CD4-positive, alpha-beta T cell treated with Interleukin-10 for 1 hour (primary cell): Measurements from ENCODE around the gene MSI1.

ENCODE experiments used
- DNase-seq: peaks from one replicate; pipeline ENCODE4 v3.0.0-alpha.2; 2020

MSI1 gene

DNA sequence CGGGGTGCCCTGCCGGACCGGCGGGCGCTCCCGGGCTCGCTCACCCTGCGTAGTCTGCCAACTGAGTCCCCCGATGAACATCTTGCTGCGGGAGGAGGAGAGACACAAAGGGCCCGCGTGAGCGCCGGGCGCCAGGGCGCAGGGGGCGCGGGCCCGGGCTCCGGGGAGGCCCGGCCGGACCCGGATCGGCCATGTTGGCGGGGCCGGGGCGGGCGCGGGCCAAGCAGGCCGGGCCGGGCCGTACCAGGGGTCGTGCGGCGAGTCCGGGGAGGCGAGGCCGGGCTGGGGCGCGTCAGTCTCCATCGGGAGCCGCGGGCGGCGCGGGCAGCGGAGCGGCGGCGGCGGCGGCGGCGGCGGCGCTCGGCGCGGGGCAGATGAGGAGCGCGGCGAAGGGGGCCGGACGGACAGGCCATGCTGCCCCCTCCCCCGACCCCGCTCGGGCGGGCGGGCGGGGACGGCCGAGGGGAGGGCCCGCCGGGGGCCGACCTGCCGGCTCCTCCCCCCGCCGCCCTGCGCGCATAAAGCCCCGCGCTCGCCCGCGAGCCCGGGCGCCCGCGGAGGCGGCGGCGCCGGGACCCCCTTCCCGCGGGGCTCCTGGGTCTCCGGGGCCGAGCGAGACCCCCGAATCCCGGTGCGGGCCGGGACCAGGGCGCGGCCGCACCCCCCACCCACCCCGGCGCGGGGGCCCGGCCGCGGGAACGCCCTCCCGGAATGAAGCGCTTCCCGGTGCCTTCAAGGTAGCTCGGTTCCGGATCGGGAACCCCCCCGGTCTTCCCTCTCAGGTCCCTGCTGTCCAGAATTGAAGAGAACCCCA is at the start of gene MSI1:
Gene MSI1 (minus strand): TSS at position 376 of the 814 bp plus-strand sequence. CDS start 73 bp downstream, at position 303.
- DNase-seq = no peak

DNA sequence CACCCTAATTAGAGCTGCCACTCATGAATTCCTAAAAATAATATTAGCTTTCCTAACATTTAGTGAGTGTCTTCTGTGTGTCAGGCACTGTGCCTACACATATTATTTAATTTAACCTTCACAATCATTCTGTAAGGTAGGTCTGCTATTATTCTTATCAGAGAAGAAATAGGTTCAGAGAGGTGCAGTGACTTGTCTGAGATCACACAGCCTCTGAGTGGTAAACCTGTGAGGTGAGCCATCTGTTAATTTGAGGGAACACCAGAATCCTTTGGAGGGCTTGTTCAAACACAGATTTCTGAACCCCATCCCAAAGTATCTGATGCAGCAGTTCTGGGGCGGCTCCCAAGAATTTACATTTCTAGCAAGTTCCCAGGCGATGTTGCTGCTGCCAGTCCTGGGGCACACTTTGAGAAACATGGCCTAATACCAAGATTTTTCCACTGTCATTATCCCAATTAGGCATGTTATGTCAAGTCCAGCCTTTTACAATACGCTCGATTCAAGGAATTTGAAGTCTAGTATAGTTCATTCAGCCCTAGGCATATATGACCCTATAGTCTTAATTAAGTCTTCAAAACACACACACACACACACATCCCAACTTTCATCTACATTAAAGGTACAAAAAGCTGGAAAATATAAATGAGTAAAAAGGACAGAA is 49.1 kb upstream of the MSI1 start:
- DNase-seq = no peak

DNA sequence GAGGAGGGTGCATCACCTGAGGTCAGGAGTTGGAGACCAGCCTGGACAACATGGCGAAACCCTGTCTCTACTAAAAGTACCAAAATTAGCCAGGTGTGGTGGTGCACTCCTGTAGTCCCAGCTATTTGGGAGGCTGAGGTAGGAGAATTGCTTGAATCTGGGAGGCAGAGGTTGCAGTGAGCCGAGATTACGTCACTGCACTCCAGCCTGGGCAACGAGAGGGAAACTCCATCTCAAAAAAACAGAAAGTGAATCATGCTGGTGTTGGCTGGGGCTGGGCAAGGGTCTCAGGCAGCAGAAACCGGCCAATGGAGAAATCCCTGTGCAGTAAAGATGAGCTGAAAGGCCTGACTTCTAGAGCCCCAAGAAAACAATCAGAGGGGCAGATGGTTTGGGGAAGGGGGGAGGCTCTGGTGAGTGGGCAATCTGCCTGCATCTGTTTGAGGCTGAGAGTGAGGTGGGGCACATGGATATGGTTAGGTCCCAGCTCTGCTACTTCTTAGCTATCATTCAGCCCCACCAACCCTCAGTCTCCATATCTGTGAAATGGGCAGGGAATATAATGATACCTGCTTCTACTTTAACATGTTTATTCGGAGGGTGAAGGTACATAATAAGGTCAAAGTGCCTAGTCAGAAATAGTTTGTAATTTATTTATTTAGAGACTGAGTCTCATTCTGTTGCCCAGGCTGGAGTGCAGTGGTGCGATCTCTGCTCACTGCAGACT is 47.7 kb upstream of the MSI1 start:
- DNase-seq = no peak

DNA sequence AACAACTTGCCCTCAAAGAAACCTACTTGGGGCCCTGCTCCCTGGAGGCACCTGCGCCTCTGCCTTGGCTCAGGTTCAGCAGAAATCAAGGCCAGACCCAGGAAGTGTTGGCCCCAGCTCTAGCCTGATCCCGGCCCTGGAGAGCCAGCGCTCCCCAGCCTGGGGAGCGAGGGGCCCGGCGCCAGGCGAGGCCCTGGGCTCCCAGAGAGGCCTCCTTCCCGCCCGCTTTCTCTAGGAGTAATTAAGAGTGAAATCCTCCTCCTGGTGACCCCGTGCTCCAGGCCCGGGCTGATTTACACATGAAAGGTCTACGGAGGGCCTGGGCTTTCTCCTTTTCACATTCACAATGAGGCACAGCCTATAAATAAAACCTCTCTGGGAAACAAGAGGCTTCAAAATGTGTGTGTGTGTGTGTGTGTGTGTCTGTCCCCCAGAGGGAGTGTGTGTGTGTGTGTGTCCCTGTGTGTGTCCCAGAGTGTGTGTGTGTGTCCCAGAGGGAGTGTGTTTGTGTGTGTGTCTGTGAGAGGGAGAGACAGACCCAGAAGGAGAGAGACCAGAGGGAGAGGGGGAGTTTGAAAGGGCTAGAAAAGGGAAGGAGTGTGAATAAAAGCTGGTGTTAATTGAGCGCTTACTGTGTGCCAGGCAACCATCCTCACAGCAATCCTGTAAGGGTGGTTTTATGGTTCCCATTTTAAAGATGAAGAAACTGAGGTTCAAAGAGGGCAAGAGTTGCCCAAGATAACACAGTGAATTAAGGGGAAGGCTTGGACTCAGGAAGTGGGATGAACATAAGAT is 45.1 kb upstream of the MSI1 start:
- DNase-seq = no peak

DNA sequence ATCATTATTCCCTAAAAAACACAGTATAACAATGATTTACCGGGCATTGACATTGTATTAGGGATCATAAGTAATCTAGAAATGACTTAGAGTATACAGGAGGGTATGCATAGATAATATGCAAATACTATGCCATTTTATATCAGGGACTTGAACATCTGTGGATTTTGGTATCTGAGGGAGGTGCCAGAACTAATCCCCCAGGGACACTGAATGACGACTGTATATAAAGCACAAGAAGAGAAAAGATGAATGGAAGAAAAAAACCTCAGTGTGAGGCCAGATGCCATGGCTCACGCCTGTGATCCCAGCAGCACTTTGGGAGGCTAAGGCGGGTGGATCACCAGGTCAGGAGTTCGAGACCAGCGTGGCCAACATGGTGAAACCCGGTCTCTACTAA is 43.5 kb upstream of the MSI1 start:
- DNase-seq = no peak

DNA sequence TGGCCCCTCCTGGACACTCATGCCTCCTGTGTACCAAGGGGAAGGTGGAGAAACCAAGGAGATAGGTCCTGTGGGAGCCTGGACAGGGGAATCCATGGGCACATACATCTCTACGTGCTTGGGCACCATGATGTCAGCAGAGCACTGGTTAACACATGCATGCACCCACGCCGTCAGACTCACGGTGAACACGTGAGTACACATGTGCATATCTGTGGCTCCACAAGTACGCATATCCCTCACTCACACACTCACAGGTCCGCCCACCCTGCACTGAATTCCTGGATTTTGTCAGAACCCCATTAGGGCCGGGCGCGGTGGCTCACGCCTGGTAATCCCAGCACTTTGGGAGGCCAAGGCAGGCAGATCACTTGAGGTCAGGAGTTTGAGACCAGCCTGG is 39.8 kb upstream of the MSI1 start:
- DNase-seq = no peak

DNA sequence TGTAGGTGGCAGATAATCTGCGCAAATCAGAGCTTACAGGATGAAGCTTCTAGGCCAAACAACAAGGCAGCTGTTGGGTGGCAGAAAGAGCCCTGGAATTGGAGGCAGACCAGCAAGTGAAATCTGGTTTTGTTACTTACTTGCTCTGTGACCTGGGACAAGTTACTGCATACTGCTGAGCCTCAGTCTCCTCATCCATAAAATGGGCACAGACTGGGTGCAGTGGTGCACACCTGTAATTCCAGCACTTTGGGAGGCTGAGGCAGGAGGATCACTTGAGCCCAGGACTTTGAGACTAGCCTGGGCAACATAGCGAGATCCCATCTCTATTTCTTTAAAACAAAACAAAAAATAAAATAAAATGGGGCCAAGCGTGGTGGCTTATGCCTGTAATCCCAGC is 37.6 kb upstream of the MSI1 start:
- no peak for DNase-seq

DNA sequence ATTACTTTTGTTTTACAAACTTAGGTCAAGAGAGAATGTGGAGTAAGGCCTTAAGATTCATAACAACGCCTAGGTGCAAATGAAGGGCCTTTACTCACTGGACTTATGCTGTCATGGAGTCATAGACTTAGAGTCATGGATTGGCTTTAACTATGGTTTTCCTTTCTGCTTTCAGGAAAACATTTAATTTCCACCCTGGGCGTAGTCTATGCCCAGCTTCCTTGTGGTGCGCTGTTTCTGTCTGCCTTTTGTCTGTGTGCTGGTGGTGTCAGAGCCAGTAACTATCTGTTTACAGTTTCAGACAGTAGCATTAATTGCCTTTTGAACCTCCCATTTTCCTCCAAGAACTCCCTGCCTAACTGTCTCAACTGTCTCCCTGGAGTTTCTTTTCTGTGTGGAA is 37.1 kb upstream of the MSI1 start:
- DNase-seq = no peak

DNA sequence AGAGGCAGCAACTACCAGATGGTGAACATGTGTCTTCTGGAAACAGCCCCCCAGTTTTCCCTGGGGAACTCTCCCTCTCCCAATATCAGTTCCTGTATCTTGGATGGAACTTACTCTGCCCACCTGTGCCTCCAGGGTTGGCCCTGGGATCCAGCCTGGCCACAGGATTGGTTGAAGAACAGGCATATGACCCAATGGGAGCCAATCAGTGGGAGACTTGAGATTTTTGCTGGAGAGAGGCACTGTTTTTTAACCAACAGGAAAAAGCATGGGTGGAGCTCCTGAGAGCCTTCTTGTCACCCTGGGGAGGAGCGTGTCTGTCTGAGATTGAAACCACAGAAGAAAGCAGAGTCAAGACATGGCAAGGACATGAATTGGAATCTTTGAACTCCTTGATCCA is 35.3 kb upstream of the MSI1 start:
- no peak for DNase-seq

DNA sequence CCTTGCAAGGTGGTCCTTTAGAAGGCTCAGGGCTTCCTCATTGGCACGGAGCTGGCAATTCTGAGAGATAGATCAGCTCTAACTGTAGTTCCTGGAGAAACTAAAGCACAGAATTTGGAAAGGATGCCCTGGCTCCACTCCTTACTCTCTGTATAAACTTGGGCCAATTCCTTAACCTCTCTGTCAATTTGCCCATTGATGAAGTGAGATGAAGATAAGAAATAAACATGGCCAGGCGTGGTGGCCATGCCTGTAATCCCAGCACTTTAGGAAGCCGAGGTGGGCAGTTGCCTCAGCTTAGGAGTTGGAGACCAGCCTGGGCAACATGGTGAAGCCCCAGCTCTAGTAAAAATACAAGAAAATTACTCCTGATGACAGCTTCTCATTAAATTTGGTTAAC is 34.9 kb upstream of the MSI1 start:
- DNase-seq = no peak

DNA sequence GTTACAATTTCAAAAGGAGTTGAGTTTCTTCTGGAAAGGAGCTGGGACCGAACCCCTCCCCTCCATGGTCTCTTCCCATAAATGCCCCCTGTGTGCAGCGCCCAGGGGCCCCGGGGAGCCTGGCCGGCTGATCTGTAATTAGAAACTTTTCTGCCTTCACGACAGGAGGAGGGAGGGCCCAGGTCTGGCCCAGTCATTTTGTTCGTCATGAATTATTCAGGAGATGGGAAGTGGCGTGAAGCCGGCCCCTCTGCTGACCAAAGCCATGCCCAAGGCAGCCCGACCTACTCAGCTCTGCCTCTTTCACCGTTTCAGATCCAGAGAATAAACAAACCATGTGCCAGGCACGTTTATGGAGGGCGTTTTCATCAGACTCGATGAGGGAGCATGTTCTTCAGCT is 33.3 kb upstream of the MSI1 start:
- DNase-seq = no peak

DNA sequence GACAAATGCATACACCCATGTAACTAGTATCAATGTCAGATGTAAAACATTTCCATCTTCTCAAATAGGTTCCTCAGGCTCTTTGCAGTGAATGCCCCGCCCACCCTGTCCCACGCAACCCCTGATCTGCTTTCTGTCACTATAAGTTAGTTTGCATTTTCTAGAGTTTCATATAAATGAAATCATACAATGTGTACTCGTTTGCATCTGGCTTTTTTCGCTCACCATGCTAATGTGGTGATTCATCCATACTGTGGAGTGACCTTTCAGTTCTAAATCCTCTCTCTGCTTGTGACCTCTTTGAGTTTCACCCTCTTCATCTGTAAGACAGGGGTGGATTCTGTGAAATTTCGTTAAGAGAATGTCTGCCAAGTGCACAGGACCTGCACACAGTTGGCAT is 30.6 kb upstream of the MSI1 start:
- DNase-seq = no peak

DNA sequence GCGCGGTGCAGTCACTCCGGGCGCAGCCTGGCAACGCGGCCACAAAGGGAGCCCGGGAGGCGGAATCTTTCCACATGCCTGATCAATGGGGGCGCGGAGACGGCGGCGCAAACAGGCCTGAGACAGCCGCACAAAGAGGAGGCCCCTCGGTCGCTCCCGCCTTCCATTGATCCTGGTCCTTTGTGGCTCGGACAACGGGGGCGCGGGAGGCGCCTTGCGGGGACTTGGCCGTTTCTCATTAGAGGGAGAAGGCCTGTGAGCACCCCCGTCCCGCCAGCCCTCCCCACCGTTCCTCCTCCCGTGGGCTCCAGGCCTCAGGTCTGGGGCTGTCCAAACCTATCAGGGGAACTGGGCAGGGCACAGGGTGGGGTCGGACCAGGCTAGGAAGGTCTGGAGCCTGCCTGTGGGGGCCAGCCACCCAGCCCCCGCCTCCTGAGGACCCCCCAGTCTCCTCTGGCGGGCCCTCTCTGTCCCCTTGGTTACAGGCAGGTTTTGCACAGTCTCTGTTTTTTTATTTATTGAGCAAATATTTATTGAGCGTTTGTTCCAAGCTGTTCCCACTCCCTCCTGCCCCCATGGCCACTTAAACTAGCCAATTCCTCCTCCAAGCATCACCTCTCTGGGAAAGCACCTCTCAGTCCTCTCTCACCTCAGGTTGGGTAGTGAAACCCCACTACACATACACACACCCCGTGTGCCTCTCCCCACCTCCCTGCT is 29.0 kb upstream of the MSI1 start:
- no peak for DNase-seq

DNA sequence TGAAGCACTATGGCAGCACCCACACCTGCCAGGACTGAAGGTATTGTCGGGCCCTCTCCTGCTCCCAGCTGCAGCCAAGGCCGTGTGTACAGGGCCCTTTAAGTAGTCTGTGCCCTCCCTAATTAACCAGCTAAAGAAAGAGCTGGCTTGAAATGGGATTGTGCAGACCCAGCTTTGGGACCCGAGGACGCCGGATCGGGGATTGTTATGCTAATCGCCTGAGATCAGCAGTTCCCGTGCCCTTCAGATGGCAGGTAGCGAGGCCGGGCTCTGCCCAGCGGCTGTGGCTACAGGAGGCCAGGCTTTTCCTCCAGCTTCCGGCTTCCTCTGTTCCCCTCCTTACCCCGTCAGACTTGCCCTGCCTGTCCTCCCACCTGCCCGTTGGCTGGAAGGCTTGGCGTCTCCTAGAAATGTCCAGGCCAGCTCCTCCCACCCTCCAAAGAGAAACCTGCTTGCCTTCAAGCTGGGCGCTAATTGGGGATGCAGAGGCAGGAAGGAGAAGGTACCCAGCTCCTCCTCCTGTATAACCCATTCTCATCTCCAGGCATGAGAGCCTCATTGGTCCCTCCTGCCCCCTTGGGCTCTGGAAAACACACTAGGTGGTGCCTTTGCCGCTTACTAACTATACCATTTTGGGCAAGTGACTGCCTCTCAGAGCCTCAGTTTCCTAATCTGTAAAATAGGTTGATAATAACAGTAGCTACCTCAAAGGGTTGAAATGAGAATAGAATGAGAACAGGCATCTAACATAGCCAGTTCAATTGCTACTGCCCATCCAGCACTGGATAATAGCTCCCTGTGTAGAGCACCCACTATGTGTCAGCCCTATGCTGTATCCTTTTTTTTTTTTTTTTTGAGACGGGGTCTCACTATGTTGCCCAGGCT is 25.8 kb upstream of the MSI1 start:
- no peak for DNase-seq

DNA sequence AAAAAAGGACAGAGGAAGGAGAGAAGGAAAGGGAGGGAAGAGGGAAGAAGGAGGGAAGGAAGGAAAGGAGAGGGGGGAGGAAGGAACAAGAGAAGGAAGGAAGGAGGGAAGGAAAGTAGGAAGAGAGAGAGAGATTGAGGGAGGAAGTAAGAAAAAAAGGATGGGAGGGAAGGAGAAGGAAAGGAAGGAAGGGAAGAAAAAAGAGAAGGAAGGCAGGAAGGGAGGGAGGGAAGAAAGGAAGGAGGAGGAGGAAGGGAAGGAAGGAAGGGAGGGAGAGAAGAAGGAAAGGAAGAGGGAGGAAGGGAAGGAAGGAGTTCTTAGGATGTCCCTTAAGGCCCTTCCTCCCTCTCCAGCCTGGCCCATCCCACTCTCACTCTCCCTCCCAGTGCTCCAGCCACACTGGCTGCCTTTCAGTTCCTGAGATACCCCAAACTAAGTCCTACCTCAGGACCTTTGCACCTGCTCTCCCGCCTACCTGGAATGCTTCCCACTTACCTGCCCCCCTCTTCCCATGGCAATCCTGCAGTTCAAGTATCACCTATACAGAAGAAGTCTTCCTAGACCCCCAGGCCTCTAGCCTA is 21.7 kb upstream of the MSI1 start:
- DNase-seq = no peak

DNA sequence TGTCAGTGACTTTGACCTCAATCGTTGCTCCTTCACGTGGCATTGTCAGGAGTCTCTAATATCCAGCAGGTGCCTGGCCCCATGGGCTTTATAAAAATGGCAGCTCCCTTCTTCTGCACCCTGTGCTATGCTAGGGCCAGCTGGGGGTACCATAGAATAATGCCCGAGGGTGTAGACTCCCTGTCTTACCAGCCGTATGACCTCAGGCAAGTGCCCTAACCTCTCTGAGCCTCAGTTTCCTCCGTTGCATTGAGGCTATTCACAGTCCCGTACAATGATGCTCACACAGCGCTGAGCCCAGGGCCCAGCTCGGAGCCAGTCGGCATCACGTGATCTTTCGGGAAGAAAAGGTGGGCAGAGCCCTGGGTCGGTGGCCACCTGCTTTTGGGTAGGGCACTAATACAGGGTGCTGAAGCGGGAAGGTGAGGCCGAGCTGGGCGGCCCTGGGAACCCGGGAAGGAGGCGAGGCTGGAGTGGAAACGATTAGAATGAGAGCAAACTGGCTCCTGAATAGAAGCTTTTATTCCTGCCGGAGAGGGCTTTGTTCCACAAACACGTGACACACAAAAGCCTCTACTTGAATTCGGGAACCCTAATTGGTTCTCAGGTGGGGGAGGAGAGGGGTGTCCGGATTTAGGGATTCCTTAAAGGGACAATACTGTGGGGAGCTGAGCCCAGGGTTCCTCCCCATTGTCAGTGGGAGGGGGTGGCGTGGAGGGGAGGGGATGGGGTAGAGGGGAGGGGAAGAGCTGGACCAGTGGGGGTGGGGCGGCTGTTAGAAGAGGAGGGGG is 19.9 kb upstream of the MSI1 start:
- DNase-seq = no peak

DNA sequence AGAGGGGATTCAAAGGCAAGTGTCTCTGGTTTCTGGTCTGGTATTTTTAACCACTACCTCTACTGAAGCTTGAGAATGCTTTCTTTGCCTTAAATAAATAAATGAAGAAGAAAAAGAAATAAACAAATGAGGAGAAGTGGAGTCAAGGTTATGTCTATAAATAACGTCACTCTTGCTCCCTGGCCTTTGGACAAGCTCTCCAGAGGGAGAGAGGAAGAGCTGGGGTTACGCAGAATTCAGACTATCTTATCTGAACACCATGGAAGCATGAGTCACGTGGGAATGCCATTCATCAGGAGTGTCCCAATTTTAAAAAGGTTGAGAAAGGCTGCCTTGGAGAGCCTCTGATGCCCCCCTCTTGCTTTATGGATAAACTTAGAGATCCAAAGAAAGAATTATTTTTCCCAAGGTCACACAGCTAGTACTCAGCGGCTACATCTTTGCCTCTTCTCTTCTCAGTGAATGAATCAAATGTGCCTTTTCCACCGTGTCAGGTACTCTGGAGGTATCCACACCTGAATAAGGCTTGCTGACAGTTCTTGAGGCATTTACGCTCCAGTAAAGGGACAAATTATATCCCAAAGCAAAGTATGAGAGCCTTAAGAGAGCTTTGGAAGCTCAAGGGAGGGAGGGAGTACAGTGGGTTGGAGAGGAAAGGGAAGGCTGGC is 12.9 kb upstream of the MSI1 start:
- DNase-seq = no peak

DNA sequence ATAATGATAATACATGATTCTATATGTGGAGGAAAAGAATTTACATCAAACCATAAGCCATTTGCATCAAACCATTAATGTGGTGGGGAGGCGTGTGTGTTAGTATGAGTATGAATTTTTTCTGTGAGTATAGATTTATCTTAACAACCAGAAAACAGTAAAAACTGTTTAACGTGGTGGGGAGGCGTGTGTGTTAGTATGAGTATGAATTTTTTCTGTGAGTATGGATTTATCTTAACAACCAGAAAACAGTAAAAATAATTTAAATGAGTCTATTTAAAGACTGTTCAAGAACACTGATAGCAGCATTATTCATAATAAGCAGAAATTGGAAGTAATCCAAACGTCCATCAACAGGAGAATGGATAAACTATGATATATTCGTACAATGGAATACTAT is 9.1 kb upstream of the MSI1 start:
- DNase-seq = no peak

DNA sequence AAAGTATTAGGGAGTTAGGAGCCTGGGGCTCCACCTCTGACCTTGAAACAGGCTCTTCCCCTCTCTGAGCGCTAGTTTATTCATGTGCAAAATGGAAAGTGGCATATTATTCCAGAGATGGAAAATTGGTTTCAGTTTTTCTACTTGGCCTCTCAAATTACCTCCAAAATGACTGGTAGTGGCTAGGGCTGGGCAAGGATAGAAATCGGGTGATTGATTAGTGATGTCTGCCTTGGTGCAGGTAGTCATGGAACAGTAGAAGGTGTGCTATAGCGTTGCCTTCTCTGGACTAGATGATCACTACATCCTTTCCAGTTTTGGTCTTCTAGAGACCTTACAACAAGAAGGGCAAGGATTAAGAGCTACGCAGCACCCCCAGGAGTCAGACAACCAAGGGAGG is 8.6 kb upstream of the MSI1 start:
- DNase-seq = no peak
